ENCODE measurements around the gene LETMD1.
"Not testable (repeated sequence)": the region's sequence is repeated elsewhere in the genome, so short reads cannot be mapped to it uniquely, and the experiment has no call there.

The LETMD1 gene

DNA sequence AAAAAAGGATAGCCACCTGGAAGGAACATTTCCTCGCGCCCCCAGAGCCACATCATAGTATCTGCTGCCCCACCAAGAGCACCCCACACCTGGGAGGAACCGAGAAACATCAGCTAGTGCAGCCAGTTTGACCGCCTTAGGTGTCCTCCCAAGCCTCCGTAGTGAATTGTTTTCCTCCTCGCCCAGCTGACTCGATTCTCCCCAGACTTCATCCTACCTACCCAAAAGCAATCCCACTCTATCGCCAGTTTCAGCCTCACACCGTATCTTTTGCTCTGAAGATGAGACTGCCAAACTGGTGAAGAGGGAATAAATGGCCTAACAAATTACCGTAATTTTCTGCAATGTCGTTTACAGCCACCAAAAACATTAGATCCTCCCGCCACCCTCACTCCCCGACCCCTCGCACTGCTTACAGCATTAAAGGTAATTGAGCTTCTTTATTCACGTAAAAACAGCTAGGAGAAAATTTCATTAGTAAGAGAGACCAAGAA lies 20.7 kb upstream of the LETMD1 start:
- no peak for DNase-seq

DNA sequence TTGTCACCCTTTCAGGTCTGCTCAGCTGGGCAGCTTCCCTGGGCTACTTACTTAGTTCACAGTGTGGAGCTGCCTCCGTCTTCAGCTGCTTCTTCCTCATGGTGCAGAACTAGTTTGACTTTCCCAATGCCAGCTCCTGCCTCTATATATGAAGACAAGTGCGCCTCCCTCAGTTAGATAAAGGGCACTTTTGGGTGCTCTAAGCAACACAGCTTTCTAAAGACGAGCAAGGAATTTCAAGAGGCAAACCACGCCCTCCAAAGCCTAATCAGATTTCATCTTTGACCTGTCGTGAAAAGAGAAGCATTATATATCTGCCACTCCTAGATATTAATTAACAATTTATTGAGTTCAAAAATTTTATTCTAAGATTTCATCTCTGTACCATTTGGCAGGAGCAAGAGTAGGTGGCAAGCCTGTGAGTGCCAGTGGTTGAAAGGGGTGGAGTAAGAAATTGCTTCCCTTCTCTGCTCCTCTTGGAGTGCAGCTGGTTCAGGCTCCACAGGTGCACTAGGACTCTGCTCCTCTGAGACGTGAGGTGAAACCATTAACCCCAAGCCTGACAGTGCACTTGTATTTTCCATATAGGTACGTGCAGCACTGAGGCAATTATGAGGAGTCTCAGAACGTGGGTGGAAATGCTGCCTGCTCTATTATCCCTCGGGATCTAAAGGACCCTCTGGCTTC lies 19.9 kb upstream of the LETMD1 start:
- DNase-seq, result peak; percentile 46

DNA sequence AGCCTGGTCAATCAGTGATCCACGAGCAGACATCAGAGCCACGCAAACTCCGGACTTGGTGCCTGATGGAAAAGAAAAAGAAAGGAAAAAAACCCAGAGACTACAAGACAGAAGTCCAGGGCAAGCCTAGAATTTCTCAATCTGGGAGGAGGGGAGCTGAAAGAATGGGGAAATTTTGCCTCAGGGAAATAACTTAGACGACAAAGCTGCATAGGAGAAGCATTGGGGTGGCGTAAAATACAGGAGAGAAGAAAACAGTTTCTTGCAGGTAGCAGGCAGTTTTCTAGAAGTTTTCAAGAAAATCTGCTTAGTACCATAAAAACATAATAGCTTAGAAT lies 19.3 kb upstream of the LETMD1 start:
- no peak for DNase-seq

DNA sequence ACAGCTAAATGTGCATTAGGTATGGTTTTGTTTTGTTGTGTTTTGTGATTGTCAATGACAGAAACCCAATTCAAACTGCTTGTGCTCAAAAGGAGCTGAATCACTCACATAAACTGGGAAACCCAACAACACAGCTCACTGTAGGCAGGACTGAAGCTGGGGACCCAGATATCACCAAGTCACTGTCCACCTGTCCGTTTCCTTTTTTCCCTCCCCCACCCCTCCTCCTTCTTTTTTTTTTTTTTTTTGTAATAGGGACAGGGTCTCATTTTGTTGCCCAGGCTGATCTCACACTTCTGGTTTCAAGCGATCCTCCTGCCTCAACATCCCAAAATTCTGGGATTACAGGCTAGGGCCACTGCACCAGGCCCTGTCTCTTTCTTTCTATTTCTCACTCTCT lies 15.1 kb upstream of the LETMD1 start:
- no peak for DNase-seq

DNA sequence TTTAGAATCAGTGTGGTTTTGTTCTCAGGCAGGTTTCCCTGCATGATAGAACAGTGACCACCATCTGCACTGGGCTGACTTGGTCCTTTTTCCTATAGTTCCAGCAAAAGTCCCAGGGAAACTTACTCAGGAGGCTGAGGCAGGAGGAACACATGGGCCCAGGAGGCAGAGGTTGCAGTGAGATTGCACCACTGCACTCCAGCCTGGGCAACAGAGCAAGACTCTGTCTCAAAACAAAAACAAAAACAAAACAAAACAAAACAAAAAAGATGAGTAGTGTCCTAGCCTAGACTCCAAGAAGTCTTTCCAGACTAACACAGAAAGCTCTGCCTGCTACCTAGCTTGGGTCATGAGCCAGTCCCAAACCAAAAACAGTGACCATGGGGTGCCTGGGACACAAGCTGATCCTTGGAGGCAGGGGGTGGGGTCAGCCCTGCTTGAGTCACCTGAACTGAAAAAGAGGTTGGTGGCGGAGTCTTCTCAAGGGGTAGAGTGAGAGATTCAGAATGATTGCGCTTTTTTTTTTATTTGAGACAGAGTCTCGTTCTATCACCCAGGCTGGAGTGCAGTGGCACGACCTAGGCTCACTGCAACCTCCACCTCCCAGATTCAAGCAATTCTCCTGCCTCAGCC lies 14.6 kb upstream of the LETMD1 start:
- no peak for DNase-seq

DNA sequence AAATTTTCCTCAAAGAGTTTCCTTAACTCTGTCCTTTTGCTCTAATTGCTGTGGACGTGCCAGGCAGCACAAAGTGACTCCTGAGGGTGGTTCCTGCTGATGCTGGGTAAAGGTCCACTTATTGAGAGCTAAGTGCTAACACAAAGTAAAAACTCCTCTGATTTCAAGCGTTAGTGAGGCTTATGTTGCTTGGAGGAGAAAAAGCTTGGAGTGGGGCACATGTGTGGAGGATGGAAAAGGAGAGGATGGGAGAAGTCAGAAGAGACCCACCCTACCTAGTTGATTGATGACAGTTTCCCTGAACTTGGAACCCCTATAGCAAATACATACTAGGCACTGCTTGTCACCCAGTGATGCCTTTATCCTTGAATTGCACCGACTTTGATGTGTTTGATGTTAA lies 11.8 kb upstream of the LETMD1 start:
- no peak for DNase-seq

DNA sequence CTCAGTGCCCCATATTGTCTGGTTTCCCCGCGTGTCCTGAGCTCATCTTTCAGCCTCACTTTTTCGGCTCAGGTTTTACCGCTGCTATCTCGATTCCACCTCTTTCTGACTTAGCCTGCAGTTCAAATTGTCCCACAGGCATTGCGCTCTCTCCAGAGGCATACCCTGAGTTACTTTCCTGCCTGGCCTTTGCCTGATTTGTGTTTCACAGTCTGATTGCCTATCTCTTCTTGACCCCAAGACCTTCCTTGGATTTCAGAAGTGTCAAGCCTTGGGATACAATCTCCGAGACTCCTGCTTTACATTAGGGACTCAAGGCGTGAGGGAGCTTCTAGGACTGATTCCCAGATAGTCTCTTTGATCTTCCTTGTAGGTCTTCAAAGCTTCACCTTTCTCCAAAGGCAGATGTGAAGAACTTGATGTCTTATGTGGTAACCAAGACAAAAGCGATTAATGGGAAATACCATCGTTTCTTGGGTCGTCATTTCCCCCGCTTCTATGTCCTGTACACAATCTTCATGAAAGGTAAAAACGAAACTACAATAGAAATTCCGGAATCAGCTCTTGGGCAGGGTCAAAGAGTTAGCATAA lies 629 bp downstream of the LETMD1 start:
- DNase-seq, result no peak

DNA sequence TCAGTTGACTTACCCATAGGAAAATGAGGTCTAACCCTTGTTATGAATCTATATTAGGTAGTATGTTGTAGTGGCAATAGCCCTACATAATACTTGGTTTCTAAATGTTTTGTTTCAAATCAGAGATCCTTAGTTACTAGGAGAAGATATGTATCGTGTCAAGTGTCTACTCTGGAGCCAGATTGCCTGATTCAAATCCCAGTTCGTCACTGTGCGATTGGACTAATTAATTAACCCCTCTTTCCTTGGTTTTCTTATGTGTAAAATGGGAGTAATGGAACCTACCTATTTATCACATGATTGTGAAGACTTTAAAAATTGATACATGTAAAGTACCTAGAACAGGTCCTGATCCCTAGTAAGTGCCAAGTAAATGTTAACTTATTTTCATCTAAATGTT lies 1.4 kb downstream of the LETMD1 start:
- no peak for DNase-seq

DNA sequence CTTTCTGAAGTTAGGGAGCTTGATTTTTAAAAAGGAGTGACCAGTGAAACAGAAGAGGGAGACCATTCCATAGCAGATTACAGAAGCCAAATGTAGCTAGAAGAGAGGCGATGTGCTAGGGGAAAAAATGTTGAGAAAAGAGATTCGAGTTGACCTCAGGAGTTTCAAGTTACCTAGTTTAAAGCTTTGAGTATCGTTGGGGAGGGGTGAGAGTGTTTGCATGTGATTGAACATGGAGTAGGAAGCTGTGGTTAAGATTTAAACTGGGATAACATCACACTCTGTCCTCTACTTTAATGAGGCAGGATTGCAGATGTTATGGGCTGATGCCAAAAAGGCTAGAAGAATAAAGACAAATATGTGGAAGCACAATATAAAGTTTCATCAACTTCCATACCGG lies 3.7 kb downstream of the LETMD1 start:
- DNase-seq, result no peak

DNA sequence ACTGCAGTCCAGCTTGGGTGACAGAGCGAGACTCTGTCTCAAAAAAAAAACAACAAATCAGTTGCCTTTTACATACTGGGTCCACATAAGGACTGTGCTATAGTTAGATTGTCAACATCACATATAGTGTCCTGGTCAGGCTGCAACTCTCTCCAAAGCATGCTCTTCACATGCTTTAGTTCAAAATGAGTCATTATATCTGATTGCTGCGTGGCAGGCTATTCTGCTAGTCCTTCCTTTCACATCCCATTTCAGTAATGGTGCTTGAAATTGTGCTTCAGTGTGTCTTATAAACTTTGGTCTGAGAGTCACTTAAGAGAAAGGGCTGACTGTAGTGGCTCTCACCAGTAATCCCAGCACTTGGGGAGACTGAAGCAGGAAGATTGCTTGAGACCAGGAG lies 6.9 kb downstream of the LETMD1 start:
- DNase-seq, result no peak

DNA sequence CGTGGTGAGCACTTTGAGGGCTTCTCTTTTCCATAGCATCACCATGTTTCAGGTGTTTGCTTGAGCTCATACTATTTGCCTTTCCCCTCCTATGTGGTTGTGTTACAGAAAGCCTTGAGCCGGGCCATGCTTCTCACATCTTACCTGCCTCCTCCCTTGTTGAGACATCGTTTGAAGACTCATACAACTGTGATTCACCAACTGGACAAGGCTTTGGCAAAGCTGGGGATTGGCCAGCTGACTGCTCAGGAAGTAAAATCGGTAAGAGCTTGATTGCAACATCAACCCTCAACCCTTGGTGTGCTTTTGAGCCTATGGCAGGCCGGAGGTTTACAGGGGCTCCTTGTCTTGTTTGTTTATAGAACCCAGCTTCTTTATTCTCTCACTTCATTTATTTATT lies 8.1 kb downstream of the LETMD1 start:
- peak; percentile 11 for DNase-seq

DNA sequence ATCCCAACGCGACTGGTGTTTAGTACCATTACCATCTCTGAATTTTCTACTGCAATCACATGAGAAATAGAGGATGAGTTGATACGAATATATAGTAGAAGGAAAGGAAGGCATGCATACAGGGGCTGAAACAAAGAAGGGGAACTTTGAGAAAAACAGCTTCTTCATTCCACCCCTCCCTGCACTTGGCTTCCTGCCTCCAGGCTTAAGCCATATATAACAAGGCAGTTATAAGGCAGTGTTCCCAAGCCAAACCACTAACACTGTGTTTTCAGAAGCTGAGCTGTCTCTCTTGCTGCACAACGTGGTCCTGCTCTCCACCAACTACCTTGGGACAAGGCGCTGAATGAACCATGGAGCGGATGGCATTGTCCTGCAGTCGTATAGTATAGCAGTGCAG lies 11.0 kb downstream of the LETMD1 start:
- no peak for DNase-seq

DNA sequence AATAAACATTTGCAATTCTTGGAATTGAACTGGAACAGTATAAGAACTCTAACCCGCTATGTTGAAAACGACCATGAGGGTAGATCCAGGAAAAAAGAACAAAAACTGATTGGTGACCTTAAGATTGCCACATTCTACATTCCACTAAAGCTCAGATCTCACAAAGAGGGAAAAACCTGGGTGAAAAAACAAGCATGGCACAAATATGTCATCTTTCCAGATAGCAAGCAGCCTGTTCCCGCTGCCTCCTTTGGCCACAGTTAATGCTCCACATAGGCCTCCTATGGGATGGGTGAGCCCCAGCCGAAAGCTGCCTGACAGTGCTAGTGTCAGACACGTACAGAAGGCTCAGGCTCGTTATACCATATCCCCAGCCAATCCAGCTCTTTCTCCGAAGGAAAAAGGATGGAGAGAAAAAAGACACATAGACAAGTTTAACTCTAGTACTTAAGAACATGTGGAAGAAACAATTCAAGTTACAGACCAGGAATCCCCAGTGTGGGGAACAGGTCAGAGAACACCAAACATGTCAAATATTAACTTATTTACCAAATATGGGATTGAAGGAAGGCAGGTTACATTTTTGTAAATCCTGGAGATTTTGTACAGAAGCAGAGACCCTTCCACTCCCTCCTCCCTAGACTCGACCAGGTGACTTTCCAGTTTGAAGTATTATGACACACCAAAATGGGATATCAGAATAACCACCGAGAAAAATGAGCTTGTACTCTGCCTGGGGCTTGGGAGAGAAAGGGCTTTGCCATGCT lies 14.7 kb downstream of the LETMD1 start:
- no peak for DNase-seq

DNA sequence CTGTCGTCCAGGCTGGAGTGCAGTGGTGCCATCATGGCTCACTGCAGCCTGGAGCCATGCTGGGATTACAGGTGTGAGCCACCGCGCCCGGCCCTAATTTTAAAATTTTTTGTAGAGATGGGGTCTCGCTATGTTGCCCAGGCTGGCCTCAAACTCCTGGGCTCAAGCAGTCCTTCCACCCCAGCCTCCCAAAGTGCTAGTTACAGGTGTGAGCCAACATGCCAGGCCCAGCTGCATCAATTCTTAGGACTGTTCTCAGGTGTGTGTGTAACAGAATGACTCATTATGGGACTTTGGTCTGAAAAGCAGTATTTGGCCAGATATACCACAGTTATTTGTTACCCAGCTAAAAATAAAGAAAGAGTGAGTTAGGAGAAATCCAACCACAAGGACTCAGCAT lies 17.4 kb downstream of the LETMD1 start:
- DNase-seq, result no peak

DNA sequence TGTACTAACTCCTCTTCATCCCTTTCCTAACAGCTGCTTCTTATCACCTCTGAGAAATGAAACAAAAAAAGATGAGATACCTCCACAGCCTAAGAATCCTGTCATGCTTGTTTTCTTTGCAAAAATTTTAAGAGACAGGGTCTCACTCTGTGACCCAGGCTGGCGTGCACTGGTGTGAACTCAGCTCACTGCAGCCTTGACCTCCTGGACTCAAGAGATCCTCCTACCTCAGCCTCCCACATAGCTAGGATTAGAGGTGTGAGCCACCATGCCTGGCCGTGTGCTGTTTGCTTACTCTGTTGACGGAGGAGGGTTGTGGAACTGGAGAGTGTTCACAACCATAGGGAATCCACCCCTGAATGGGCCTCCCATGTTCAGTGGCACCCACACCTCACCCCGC lies 19.1 kb downstream of the LETMD1 start:
- DNase-seq, result no peak

DNA sequence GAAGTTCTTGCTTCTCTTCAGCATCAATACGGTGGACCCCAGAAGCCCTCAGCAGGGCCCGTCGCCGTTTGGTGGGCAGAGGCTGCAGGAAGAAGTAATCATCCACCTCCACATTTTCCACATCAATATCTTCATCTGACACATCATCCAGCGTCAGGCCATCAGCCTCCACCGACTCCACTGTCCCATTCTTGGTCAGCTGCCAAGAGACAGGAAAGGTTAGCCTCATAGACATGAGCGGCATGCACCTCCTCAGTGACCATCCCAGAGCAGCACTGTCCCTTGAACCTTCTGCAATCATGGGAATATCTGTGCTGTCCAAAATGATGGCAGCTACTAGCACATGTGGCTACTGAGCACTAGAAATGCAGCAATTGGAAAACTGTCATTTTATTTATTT lies 19.6 kb downstream of the LETMD1 start:
- DNase-seq, result no peak

DNA sequence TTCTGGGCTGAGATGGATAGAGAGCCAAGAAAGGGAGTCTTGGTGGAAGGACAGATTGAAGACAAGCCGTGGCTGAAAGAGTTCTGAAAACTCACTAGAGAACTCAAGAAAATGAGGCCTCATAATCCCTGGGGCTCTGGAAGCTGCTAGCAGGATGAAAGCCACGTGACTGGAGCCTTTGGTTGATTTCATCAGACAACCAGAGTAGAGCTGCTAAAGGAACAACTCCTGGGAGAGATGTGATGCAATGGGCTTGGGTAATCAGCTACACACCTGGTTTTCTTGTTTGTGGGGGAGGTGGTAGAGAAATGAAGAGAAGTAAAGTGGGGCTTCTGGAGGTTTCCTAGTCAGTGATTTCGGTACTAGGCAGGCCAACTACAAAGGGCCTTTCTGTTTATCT lies 21.9 kb downstream of the LETMD1 start:
- DNase-seq, result peak; percentile 56

DNA sequence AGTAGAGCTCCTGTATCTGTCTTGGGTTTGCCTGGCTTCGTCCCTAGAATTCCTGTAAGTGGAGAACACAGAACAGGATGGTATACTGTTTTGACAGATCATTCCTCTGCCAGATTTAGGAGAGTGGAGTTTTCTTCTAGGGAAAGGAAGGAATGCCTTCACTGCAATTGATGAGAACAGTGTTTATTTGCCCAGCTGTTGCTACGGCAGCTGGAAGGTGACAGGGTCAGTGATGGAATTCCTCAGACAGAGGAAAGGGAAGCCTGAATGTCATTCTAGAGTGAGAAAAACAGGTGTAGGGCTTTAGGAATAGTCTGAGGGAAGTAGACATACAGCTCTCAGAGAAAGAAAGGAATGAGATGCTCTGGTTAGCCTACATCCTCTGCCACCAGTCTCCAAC lies 23.5 kb downstream of the LETMD1 start:
- DNase-seq, result no peak

DNA sequence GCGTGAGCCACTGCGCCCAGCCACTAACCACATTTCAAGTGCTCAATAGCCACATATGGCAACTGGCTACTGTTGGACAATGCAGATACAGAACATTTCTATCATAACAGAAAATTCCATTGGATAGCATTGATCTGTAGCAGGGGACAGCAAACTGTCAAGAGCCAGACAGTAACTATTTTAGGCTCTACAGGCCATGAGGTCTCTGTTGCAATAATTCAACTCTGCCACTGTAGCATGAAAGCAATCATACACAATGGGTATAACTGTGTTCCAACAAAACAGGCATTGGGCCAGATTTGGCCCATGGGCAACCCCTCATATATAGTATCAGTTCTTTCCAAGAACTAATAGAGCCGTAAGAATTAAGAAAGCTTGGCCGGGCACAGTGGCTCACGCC lies 27.3 kb downstream of the LETMD1 start:
- DNase-seq, result no peak

DNA sequence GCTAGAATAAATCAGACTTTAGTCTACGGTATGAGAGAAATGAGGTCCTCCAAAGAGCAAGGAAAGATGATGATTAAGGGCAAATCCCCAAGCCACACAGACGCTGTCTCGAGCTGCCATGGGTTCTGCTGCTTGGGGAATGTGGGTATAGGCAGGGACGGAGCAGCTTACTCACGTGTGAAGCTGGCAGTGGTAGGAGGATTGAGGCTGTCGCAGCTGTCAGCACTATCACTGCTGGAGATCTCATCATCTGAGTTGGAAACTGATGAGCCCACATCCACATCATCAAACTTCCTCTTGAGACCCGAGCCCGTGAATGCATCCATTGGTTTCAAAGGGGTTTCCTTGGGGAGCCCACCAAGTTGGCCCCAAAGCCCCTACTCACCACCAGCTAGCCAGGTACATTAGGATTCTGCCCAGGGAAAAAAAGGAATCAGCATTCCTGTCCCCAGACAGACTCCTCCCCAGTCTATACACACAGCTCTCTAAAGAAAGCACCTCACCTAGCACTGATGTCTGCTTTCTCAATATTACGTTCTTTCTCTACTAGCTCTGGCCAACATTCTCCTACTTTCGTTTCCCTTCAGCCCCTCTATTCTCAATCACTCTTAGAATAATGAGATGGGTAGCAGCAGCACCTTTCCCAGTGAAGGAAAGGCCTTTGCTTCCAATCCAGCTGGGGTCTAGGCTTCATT lies 28.3 kb downstream of the LETMD1 start:
- no peak for DNase-seq

DNA sequence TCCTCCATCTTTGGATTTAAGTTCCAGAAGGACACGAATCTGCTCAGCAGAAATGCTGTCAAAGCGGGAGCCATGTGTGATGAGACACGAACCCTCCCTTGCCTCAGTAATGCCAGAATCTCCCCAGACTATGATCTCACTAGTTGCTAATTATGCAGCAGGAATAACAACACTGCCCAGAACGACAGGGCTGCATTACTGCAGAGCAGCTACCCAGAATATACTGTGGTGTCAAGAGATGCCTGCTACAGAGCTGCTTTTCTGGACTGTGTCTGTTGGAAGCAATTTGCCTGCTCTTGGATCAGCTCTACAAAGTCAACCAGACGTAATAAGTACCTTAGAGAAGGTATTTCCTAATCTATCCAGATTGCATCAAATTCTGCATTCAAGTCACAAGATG lies 29.8 kb downstream of the LETMD1 start:
- DNase-seq, result peak; percentile 14

DNA sequence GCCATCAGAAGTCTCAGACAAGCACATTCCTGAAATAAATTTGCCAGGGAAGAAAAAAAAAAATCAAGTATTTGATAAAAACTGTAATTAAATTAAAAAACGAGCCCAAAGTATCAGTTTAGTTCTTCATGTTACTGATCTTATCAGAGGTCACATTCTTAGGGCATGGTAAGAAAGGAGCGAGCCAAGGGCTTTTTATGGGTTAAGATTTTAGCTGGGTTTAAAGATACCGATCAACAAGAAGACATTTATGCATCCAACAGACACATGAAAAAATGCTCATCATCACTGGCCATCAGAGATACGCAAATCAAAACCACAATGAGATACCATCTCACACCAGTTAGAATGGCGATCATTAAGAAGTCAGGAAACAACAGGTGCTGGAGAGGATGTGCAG lies 30.2 kb downstream of the LETMD1 start:
- not testable (repeated sequence) for DNase-seq

DNA sequence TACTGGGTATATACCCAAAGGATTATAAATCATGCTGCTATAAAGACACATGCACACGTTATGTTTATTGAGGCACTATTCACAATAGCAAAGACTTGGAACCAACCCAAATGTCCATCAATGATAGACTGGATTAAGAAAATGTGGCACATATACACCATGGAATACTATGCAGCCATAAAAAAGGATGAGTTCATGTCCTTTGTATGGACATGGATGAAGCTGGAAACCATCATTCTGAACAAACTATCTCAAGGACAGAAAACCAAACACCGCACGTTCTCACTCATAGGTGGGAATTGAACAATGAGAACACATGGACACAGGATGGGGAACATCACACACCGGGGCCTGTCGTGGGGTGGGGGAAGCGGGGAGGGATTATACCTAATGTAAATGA lies 30.7 kb downstream of the LETMD1 start:
- DNase-seq, result not testable (repeated sequence)

Data from fibroblast of skin of right quadriceps (primary cell).